ENCODE results near the gene PANX2. TPM values are rescaled to one million over a fixed set of nuclear protein-coding genes. Genes with fewer than 3 reads are reported as not detected.
A peak's percentile ranks its signal among the peaks of the same experiment; 100 is the strongest.

Gene PANX2
- total and polyA plus RNA-seq, 2 of the 13 experiments (the other 11 are each of a cell fraction or from before 2014, with no cell fraction given): 0.15 to 1.1 TPM

GRCh38 chr22:50145721-50146438, 24.7 kb upstream of the PANX2 start (continued):
- TF ChIP-seq, protein P1, sequence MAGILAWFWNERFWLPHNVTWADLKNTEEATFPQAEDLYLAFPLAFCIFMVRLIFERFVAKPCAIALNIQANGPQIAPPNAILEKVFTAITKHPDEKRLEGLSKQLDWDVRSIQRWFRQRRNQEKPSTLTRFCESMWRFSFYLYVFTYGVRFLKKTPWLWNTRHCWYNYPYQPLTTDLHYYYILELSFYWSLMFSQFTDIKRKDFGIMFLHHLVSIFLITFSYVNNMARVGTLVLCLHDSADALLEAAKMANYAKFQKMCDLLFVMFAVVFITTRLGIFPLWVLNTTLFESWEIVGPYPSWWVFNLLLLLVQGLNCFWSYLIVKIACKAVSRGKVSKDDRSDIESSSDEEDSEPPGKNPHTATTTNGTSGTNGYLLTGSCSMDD (CRISPR knock-in tag; IDR thresholded peaks at IDR 0.05): no peak
- TF ChIP-seq ZBTB20 (CRISPR knock-in tag; IDR thresholded peaks at IDR 0.05; ENCODE audit: borderline replicate concordance, low read depth) (peak; percentile 21; the same call in 1 of the 2 replicates), KDM6A (CRISPR knock-in tag; IDR thresholded peaks at IDR 0.05; ENCODE audit: low read depth) (peak; percentile 57; the same call in 1 of the 2 replicates), ZNF740 (CRISPR knock-in tag; IDR thresholded peaks at IDR 0.05) (no peak), SNAPC2 (CRISPR knock-in tag; IDR thresholded peaks at IDR 0.05) (peak; percentile 72; the same call in 1 of the 2 replicates)
- TF ChIP-seq, protein P2, sequence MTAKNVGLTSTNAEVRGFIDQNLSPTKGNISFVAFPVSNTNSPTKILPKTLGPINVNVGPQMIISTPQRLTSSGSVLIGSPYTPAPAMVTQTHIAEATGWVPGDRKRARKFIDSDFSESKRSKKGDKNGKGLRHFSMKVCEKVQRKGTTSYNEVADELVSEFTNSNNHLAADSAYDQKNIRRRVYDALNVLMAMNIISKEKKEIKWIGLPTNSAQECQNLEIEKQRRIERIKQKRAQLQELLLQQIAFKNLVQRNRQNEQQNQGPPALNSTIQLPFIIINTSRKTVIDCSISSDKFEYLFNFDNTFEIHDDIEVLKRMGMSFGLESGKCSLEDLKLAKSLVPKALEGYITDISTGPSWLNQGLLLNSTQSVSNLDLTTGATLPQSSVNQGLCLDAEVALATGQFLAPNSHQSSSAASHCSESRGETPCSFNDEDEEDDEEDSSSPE (CRISPR knock-in tag; IDR thresholded peaks at IDR 0.05): 0 out of 2 replicates have a peak, but pooled peaks have one; percentile 37

GRCh38 chr22:50146439-50147238, 23.9 kb upstream of the PANX2 start:
- WGBS (ENCODE audit: low lambda C conversion rate): 0% methylated on average over 13 of the region's 27 CpGs
- ChIA-PET POLR2A (interaction anchor here (1.0 to 1.6 kb wide), 4 partner anchors 38 to 180 kb away, joined by 4 to 5 read pairs (median 4); partner anchors contain the start of gene TUBGCP6), CTCF (ENCODE audit: low intra/inter-chr PET ratio, low total read pairs) (interaction anchor here (1.6 to 4.3 kb wide), 2 partner anchors 63 to 90 kb away, joined by 6 to 39 read pairs; no protein-coding TSS in a partner anchor)
- peaks cover 85% of the 10 kb centered on the region for H3K4me1 ChIP-seq (ENCODE audit: insufficient read depth, low read length)
- no TSS peak for BruUV-seq (replicated peaks)
- H3K4me2 ChIP-seq (ENCODE audit: low read depth, low read length): peak overlapping the region; percentile 88
- no peaks in the 10 kb centered on the region for H3K36me3 ChIP-seq (replicated peaks in 1 of 2; ENCODE audit: control insufficient read depth in 1 of 2, insufficient read depth in 2 of 2, low read length in 2 of 2)
- H3K9ac ChIP-seq (ENCODE audit: insufficient read depth, low read depth, low read length): peak overlapping the region; percentile 30; the same call in 1 of the 2 replicates
- H3K79me2 ChIP-seq (ENCODE audit: insufficient read depth, low read length): no peaks in the 10 kb centered on the region
- H2AFZ ChIP-seq (ENCODE audit: low read length): no peak overlapping the region
- in situ Hi-C loops (cut with HindIII; ENCODE audit: extremely low pct_ligation_motif_present, low pct_unique_long_range_greater_than_20kb) (loop anchor here (5.0 kb wide), 1 partner anchor 61 kb away; no protein-coding TSS in a partner anchor), intact Hi-C loops (cut with micrococcal nuclease; ENCODE audit: unreplicated experiment) (loop anchor here (5.0 kb wide), 2 partner anchors 44 to 379 kb away; no protein-coding TSS in a partner anchor)
- peak overlapping the region; percentile 54 for H3K27ac ChIP-seq (ENCODE audit: extremely low read length, insufficient read depth, low read length)
- H3K9me3 ChIP-seq (ENCODE audit: low read length): no peaks in the 10 kb centered on the region
- no peaks in the 10 kb centered on the region for H4K20me1 ChIP-seq (ENCODE audit: insufficient read depth, low read length)
- peak overlapping the region; percentile 33 to 67 (median 46); a peak in 5 of 6 replicates for H3K4me3 ChIP-seq (replicated peaks in 1 of 3; ENCODE audit: insufficient read depth in 1 of 3, low read depth in 2 of 3, low read length in 3 of 3)
- ATAC-seq (peak; percentile 75), FAIRE-seq (peak; percentile 92), DNase-seq (ENCODE audit: low spot score) (peak; percentile 87)
- peaks cover 2 to 41% of the 10 kb centered on the region in 2 experiments for H3K27me3 ChIP-seq (ENCODE audit: control insufficient read depth in 1 of 2, insufficient read depth in 2 of 2, low read length in 2 of 2)
- TF ChIP-seq HNRNPLL (IDR thresholded peaks at IDR 0.05; ENCODE audit: low read depth, low read length, poor library complexity, severe bottlenecking) (no peak), SALL1 (CRISPR knock-in tag; IDR thresholded peaks at IDR 0.05) (peak; percentile 85), FOXA1 (IDR thresholded peaks at IDR 0.05) (no peak), FOXA1 (CRISPR knock-in tag; IDR thresholded peaks at IDR 0.05) (no peak), ZNF232 (CRISPR knock-in tag; IDR thresholded peaks at IDR 0.05; ENCODE audit: borderline replicate concordance) (no peak), PCBP1 (IDR thresholded peaks at IDR 0.05; ENCODE audit: borderline replicate concordance, low read depth, low read length) (no peak)
- TF ChIP-seq, protein P3, sequence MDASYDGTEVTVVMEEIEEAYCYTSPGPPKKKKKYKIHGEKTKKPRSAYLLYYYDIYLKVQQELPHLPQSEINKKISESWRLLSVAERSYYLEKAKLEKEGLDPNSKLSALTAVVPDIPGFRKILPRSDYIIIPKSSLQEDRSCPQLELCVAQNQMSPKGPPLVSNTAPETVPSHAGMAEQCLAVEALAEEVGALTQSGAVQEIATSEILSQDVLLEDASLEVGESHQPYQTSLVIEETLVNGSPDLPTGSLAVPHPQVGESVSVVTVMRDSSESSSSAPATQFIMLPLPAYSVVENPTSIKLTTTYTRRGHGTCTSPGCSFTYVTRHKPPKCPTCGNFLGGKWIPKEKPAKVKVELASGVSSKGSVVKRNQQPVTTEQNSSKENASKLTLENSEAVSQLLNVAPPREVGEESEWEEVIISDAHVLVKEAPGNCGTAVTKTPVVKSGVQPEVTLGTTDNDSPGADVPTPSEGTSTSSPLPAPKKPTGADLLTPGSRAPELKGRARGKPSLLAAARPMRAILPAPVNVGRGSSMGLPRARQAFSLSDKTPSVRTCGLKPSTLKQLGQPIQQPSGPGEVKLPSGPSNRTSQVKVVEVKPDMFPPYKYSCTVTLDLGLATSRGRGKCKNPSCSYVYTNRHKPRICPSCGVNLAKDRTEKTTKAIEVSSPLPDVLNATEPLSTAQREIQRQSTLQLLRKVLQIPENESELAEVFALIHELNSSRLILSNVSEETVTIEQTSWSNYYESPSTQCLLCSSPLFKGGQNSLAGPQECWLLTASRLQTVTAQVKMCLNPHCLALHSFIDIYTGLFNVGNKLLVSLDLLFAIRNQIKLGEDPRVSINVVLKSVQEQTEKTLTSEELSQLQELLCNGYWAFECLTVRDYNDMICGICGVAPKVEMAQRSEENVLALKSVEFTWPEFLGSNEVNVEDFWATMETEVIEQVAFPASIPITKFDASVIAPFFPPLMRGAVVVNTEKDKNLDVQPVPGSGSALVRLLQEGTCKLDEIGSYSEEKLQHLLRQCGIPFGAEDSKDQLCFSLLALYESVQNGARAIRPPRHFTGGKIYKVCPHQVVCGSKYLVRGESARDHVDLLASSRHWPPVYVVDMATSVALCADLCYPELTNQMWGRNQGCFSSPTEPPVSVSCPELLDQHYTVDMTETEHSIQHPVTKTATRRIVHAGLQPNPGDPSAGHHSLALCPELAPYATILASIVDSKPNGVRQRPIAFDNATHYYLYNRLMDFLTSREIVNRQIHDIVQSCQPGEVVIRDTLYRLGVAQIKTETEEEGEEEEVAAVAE (CRISPR knock-in tag; IDR thresholded peaks at IDR 0.05; ENCODE audit: borderline replicate concordance): no peak

Data from HepG2 (cell line).